IMR-90 (cell line): Measurements from ENCODE around the gene SOX5. TPM values are rescaled to one million over a fixed set of nuclear protein-coding genes. Genes with fewer than 3 reads are reported as not detected.

Source experiments
- ATAC-seq: fragments of 200-7000 bp; cut with Tn5 transposase; 2 replicates; pipeline ENCODE4 v1.9.1; 2020; ENCODE audit warnings: low read depth, mild to moderate bottlenecking, moderate library complexity
- BruUV-seq: library from RNA; stranded (reverse); fragments of 400-500 nt; replicated peaks from 2 replicates; lab custom pipeline; 2021; lab: Mats Ljungman, UMichigan
- CTCF ChIA-PET: fragments of 300-600 bp; formaldehyde crosslinking; extraction: SDS; loops from one replicate; lab custom pipeline; 2021; ENCODE audit warnings: antibody characterized with exemption; lab: Yijun Ruan, JAX
- POLR2A ChIA-PET: fragments of 300-600 bp; sonication (Branson Sonifier 250); formaldehyde crosslinking; loops from one replicate; lab custom pipeline; 2022; ENCODE audit warnings: antibody characterized with exemption; ENCODE audit not compliant: unreplicated experiment; lab: Charles Lee
- DNase-seq: peaks from one replicate; pipeline ENCODE4 v3.0.0; 2013
- H2AFZ ChIP-seq: replicated peaks from 2 replicates; pipeline ENCODE3; 2013; ENCODE audit warnings: low read length, mild to moderate bottlenecking; ENCODE audit not compliant: poor library complexity
- H2AK5ac ChIP-seq: 2 replicates; pipeline ENCODE4 v1.6.1; 2013; ENCODE audit warnings: low read depth, low read length, inconsistent platforms
- H2AK9ac ChIP-seq: replicated peaks from 2 replicates; pipeline ENCODE3; 2013; ENCODE audit warnings: mild to moderate bottlenecking, low read depth, low read length, moderate library complexity; ENCODE audit not compliant: poor library complexity
- H2BK120ac ChIP-seq: 2 replicates; pipeline ENCODE4 v1.6.1; 2013; ENCODE audit warnings: low read depth, low read length, inconsistent platforms
- H2BK15ac ChIP-seq: 3 replicates; pipeline ENCODE4 v1.6.1; 2013; ENCODE audit warnings: low read depth, low read length, inconsistent platforms
- H2BK20ac ChIP-seq: 2 replicates; pipeline ENCODE4 v1.6.1; 2013; ENCODE audit warnings: low read depth, mild to moderate bottlenecking, inconsistent platforms, low read length, moderate library complexity
- H2BK5ac ChIP-seq: 2 replicates; pipeline ENCODE4 v1.6.1; 2013; ENCODE audit warnings: mild to moderate bottlenecking, low read depth, low read length, inconsistent platforms; ENCODE audit not compliant: poor library complexity, severe bottlenecking
- H3K14ac ChIP-seq: replicated peaks from 2 replicates; pipeline ENCODE4 v1.6.1; 2013; ENCODE audit warnings: low read depth, low read length, inconsistent platforms
- H3K18ac ChIP-seq: 2 replicates; pipeline ENCODE4 v1.6.1; 2013; ENCODE audit warnings: low read depth, low read length, control low read depth
- H3K23ac ChIP-seq: 2 replicates; pipeline ENCODE4 v1.6.1; 2013; ENCODE audit warnings: low read depth, low read length, inconsistent platforms
- H3K27ac ChIP-seq: 2 replicates; pipeline ENCODE4 v1.5.1; 2013; ENCODE audit warnings: mild to moderate bottlenecking, control low read depth, low read length; ENCODE audit not compliant: insufficient read depth
- H3K27me3 ChIP-seq: 2 replicates; pipeline ENCODE4 v1.6.1; 2013; ENCODE audit warnings: low read length; ENCODE audit not compliant: control insufficient read depth, insufficient read depth
- H3K36me3 ChIP-seq: 2 replicates; pipeline ENCODE4 v1.6.1; 2013; ENCODE audit warnings: low read length, mixed read lengths; ENCODE audit not compliant: control insufficient read depth, insufficient read depth
- H3K4ac ChIP-seq: 2 replicates; pipeline ENCODE4 v1.6.1; 2013; ENCODE audit warnings: low read depth, low read length, inconsistent platforms
- H3K4me1 ChIP-seq: 2 replicates; pipeline ENCODE4 v1.6.1; 2013; ENCODE audit warnings: low read length, mixed read lengths; ENCODE audit not compliant: control insufficient read depth, insufficient read depth
- H3K4me2 ChIP-seq: 2 replicates; pipeline ENCODE4 v1.6.1; 2013; ENCODE audit warnings: low read depth, mild to moderate bottlenecking, control low read depth, low read length, moderate library complexity
- H3K4me3 ChIP-seq: 2 replicates; pipeline ENCODE4 v1.5.1; 2013; ENCODE audit warnings: low read depth, mild to moderate bottlenecking, control low read depth, low read length, moderate library complexity; ENCODE audit not compliant: insufficient read depth
- H3K56ac ChIP-seq: 2 replicates; pipeline ENCODE4 v1.6.1; 2013; ENCODE audit warnings: low read length, inconsistent platforms; ENCODE audit not compliant: insufficient read depth; ENCODE audit errors: extremely low read depth
- H3K79me1 ChIP-seq, 2 experiments: 2 replicates each; pipeline ENCODE4 v1.6.1; 2013; ENCODE audit warnings: low read length in 2 of 2, inconsistent platforms in 1 of 2, low read depth in 1 of 2
- H3K9ac ChIP-seq: 2 replicates; pipeline ENCODE4 v1.6.1; 2013; ENCODE audit warnings: low read depth, low read length, control low read depth
- H3K9me1 ChIP-seq: 2 replicates; pipeline ENCODE4 v1.6.1; 2013; ENCODE audit warnings: low read length, inconsistent platforms; ENCODE audit not compliant: insufficient read depth
- H3K9me3 ChIP-seq: 2 replicates; pipeline ENCODE4 v1.6.1; 2013; ENCODE audit warnings: low read length; ENCODE audit not compliant: control insufficient read depth, insufficient read depth
- H4K20me1 ChIP-seq: 2 replicates; pipeline ENCODE4 v1.6.1; 2013; ENCODE audit warnings: low read length, inconsistent platforms; ENCODE audit not compliant: insufficient read depth
- H4K5ac ChIP-seq: 2 replicates; pipeline ENCODE4 v1.6.1; 2013; ENCODE audit warnings: mild to moderate bottlenecking, low read depth, low read length, control low read depth
- H4K8ac ChIP-seq, 2 experiments: 2 replicates each; pipeline ENCODE4 v1.6.1; 2013; ENCODE audit warnings: low read depth in 2 of 2, low read length in 2 of 2, control low read depth in 1 of 2, inconsistent platforms in 1 of 2
- H4K91ac ChIP-seq: 2 replicates; pipeline ENCODE4 v1.6.1; 2013; ENCODE audit warnings: low read depth, low read length, inconsistent platforms; ENCODE audit not compliant: insufficient read depth
- CEBPB ChIP-seq: IDR thresholded peaks from 2 replicates; pipeline ENCODE4 v1.6.1; 2012; ENCODE audit warnings: low read depth, low read length, improper control_type of control experiment
- CHD1 ChIP-seq: IDR thresholded peaks from 2 replicates; pipeline ENCODE4 v1.6.1; 2012; ENCODE audit warnings: low read depth, low read length, improper control_type of control experiment
- MAZ ChIP-seq: IDR thresholded peaks from 2 replicates; pipeline ENCODE4 v1.6.1; 2012; ENCODE audit warnings: low read depth, mild to moderate bottlenecking, low read length, improper control_type of control experiment, moderate library complexity, borderline replicate concordance
- MXI1 ChIP-seq: IDR thresholded peaks from 2 replicates; pipeline ENCODE4 v1.6.1; 2012; ENCODE audit warnings: low read depth, mild to moderate bottlenecking, low read length, moderate library complexity, borderline replicate concordance
- WGBS, 2 experiments: methylation state at CpG; one replicate each; pipeline versions ENCODE4 v1.1.5 to v1.1.7; 2013; ENCODE audit warnings: missing lambda C conversion rate in 2 of 2; ENCODE audit not compliant: insufficient read length in 1 of 2; ENCODE audit errors: extremely low coverage in 2 of 2; 5-methylcytosine and 5-hydroxymethylcytosine counted together
- dilution Hi-C: fragments of 300-500 bp; cut with HindIII; formaldehyde crosslinking; loops from one replicate; pipeline ENCODE4 v1.14.3; 2018; ENCODE audit warnings: low sequenced_read_pairs; ENCODE audit not compliant: unreplicated experiment
- in situ Hi-C: fragments of 300-500 bp; cut with MboI; formaldehyde crosslinking; loops from 3 replicates; pipeline ENCODE4 v1.14.3; 2019; ENCODE audit warnings: low sequenced_read_pairs, inconsistent platforms, mixed read lengths
- intact Hi-C: fragments of 100-400 bp; cut with micrococcal nuclease; formaldehyde crosslinking; loops from 2 replicates; pipeline ENCODE4 v1.10.0; 2022
- polyA plus RNA-seq, 3 experiments: library from polyadenylated mRNA; depleted of rRNA; stranded (reverse); fragments of >200 nt; gene quantifications; 2 replicates each; pipeline ENCODE4 v1.2.3, GENCODE V29; 2012; ENCODE audit warnings: low replicate concordance in 1 of 3
- total RNA-seq: library from RNA; depleted of rRNA; stranded (reverse); fragments of >200 nt; gene quantifications from 2 replicates; pipeline ENCODE4 v1.2.3, GENCODE V29; 2012
- TF ChIP-seq, protein P1 (sequence below): conservative IDR thresholded peaks from 2 replicates; pipeline ENCODE4 v1.5.1; 2012; ENCODE audit warnings: mild to moderate bottlenecking, low read depth, low read length, improper control_type of control experiment

Gene SOX5
- total and polyA plus RNA-seq, 2 of the 4 experiments (the other 2 are of a cell fraction), result 1.1 to 13.1 TPM

DNA sequence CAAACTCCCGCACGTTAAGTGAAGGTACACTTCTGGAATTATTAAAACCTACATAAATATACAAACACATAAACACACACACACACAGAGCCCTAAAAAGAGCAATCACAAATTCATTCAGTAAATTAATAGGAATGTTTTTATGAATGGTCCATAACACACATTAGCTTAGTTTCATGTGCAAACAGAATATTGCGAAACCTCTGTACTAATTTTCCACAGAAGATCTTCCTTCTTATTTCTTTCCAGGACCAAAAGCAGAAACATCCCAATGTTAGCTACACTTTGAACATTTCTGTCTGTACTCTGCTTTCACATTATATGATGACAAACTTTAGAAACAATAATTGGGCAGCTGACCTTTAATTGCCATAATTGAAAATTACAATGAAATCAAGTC, 101.6 kb downstream of the SOX5 start:
- TF ChIP-seq CHD1 (no peak), MAZ (no peak), MXI1 (no peak), CEBPB (peak; percentile 90)
- TF ChIP-seq, protein P1, sequence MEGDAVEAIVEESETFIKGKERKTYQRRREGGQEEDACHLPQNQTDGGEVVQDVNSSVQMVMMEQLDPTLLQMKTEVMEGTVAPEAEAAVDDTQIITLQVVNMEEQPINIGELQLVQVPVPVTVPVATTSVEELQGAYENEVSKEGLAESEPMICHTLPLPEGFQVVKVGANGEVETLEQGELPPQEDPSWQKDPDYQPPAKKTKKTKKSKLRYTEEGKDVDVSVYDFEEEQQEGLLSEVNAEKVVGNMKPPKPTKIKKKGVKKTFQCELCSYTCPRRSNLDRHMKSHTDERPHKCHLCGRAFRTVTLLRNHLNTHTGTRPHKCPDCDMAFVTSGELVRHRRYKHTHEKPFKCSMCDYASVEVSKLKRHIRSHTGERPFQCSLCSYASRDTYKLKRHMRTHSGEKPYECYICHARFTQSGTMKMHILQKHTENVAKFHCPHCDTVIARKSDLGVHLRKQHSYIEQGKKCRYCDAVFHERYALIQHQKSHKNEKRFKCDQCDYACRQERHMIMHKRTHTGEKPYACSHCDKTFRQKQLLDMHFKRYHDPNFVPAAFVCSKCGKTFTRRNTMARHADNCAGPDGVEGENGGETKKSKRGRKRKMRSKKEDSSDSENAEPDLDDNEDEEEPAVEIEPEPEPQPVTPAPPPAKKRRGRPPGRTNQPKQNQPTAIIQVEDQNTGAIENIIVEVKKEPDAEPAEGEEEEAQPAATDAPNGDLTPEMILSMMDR, result no peak
- dilution Hi-C loops (no loop called here), intact Hi-C loops (no loop called here), in situ Hi-C loops (no loop called here)
- Histone ChIP-seq H4K8ac (no peak overlapping the region), H4K91ac (no peak overlapping the region), H3K4me1 (no peaks in the 10 kb centered on the region), H4K20me1 (no peaks in the 10 kb centered on the region), H2BK15ac (no peak overlapping the region), H2AK9ac (no peak overlapping the region), H3K56ac (no peak overlapping the region), H2AFZ (no peak overlapping the region), H3K27me3 (no peaks in the 10 kb centered on the region), H2BK120ac (no peak overlapping the region), H3K4me3 (no peak overlapping the region), H3K4me2 (no peak overlapping the region), H3K36me3 (no peaks in the 10 kb centered on the region; the same call in 1 of the 2 replicates), H2BK20ac (no peak overlapping the region), H3K4ac (no peak overlapping the region), H3K9me3 (no peaks in the 10 kb centered on the region), H3K9ac (no peak overlapping the region), H3K79me1 (no peaks in the 10 kb centered on the region), H2BK5ac (no peak overlapping the region), H4K5ac (no peak overlapping the region), H3K27ac (no peak overlapping the region), H3K18ac (no peak overlapping the region), H3K9me1 (no peaks in the 10 kb centered on the region), H2AK5ac (no peak overlapping the region), H3K23ac (no peak overlapping the region), H3K14ac (no peak overlapping the region)
- CTCF ChIA-PET, result no interaction called here
- no CpG with 5 or more reads among the region's 3 CpGs for WGBS, 2 experiments
- POLR2A ChIA-PET, result no interaction called here
- no TSS peak for BruUV-seq
- DNase-seq (no peak), ATAC-seq (no peak)
